T1000 (cell line): Measurements from ENCODE around the gene GLRA2.

Experiments
- DNase-seq: peaks from one replicate; lab custom pipeline; 2025; ENCODE audit warnings: mixed read lengths; lab: John Stamatoyannopoulos, UW

The GLRA2 gene

GRCh38 chrX:14529290-14529989, at the start of gene GLRA2:
Gene GLRA2 (plus strand): TSS chrX:14529536. CDS start chrX:14530058, 522 bp downstream.
- DNase-seq: no peak

DNA sequence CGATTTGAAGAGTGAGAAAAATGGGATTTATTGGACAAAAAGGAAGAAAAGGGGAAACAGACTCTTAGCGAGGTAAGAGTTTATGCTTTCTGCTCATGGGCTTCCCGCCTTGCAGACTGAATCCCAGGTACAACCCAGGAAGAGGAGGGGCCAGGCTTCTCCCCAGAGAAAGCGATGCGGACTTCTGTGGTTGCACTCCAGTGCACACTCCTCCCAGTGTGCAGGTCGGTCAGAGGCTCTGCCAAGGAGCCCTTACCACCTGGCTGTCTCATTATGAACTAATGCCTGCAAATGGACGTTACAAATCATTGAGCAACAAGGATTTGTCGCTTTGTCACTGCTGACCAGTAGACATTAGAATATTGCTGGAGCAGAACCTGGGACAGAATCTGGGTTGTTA, 39.9 kb upstream of the GLRA2 start:
- no peak for DNase-seq

- no peak for DNase-seq
These were observed 37.6 kb upstream of the GLRA2 start for GRCh38 chrX:14491689-14492088.

DNA sequence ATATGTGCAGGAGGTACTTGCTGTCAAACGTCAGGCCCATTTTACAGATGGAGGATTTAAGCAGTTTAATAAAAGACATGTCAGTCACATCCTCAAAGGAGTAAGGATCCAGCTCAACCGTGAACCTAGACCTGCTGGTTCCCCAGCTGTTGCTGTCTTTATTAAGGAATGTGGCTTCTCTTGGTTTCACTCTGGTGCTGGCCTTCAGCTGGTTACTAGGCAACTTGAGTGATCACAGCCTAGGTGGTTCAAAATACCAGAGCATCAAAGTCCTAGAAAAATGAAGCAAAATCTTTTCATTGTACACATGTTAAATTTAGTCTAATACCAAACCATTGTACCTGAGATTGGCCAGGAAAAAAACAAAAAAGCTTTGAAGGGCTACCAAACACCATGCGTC, 32.7 kb upstream of the GLRA2 start:
- no peak for DNase-seq

- DNase-seq: no peak
These were observed 32.1 kb upstream of the GLRA2 start for GRCh38 chrX:14497184-14497666.

- DNase-seq: no peak
These were observed 28.0 kb upstream of the GLRA2 start for GRCh38 chrX:14501327-14501726.

- no peak for DNase-seq
These were observed 24.3 kb upstream of the GLRA2 start for GRCh38 chrX:14504960-14505538.

- DNase-seq: no peak
These were observed 23.7 kb upstream of the GLRA2 start for GRCh38 chrX:14505648-14506047.

DNA sequence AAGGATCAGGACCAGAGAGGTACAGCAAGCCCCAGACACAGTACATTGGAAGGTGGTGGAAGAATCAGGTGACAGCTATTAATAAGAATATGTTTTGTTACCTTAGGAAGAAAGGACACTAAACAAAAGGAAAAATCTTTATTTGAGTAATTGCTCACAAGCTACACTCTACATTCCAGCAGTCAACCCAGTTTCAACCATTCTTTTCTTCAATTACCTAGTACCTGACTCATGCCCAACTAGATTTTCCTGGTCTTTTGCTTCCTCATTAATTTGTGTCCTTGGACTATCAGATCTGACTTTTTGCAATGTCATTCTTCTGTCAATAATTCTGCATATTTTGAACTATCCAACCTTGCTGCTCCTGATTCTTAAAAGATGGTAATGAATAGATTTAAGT, 22.5 kb upstream of the GLRA2 start:
- no peak for DNase-seq

- no peak for DNase-seq
These were observed 21.2 kb upstream of the GLRA2 start for GRCh38 chrX:14508025-14508690.

DNA sequence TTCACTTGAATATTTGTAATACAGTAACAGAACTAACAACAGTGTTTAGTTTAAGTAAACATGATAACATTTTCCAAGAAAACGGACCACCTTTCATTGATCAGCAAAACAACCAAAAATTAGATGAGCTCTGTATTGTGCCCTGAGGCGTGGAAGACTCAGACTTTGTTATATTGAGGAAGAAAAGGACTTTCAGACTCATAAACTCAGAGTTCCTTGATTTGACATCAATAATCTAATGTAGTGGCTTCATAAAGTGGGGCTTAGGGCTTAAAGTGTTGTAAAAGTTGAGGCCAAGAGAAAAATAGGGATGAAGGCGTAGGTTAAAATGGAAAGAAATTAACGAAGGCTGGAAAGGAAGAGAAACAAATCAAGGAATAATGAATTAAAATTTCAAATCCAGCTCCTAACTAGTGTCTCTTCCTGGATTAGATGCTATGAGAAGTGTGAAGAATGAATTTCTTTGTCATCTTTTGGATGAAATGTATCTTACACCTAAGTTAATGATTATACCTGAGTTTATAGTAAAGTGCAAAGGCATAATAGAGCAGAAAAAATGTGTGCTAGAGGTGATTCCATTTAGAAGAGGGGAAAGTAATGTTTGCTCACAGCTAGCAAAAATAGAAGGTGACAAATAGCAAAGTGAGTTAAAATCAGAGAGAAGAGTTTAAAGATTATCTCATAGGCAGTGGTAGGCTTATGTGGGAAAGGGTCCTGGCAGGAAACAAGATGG, 19.8 kb upstream of the GLRA2 start:
- no peak for DNase-seq

DNA sequence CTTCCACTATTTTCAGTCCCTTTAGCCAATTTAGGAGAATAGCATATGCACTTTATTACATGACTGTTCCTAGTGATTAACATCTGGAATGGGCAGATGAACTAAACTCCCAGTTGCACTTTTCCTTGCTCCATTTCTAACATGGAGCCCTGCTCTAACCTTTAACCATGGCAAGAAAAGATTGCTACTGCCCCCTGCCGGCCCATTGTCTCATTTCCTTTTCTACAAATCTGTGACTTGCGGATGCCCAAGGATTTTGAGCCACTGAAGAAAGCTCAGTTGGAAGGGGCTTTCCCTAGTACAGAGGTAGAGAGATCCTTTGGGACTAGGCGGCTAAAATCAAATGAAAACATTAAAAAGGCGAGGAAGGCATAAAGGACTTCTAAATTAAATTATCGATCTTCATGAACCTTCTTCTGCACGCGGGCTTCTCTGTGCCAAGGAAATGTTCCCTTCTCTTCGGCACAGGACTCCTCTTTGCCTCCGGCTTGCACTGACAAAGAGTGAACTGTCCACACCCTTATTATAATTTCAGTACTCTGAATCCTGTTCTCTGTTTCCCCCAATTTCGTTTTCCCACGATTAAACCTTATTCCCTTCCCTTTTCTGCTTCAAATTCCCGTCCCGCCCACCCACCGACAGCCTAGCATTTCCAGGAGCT, 577 bp upstream of the GLRA2 start:
- DNase-seq: peak; percentile 27

DNA sequence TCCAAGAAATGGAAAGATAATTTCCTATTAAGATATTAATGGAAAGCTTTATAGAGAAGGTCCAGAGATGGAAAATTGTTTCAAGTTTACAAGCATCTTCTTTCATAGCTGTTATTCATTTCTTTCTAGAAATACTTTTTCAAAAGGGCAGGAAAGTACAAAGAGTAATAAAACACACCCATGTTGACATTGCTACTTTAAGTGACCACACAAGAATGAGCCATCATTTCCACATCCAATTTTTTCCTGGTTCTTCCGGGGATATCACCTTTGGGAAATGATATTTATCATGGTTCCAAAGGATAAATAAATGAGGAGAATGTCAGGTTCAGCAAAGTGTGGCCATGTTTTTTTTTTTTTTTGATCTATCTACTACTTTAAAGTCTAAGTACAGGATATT, 4.5 kb downstream of the GLRA2 start:
- no peak for DNase-seq

DNA sequence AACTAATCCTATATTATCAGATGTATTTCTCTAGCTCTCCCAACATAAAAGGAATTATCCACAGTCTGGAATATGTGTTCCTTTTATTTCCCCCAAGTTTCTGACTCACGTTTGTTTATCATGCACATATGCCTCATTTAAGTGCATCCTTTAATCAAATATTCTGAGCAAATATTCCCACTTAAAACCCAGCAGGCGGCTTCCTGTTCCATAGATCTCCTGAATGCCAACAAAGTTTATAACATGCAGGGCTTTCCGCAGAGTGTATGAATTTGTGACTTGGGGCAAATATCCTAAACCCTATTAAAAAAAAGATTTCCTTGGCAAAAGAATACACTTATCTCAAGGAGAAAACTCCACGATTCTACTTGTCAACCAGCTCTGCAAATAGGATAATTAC, 16.9 kb downstream of the GLRA2 start:
- DNase-seq: no peak

- DNase-seq: no peak
These were observed 24.9 kb downstream of the GLRA2 start for GRCh38 chrX:14554131-14554715.

- no peak for DNase-seq
These were observed 34.7 kb downstream of the GLRA2 start for GRCh38 chrX:14564058-14564457.

GRCh38 chrX:14573161-14573560, 43.8 kb downstream of the GLRA2 start:
- no peak for DNase-seq

DNA sequence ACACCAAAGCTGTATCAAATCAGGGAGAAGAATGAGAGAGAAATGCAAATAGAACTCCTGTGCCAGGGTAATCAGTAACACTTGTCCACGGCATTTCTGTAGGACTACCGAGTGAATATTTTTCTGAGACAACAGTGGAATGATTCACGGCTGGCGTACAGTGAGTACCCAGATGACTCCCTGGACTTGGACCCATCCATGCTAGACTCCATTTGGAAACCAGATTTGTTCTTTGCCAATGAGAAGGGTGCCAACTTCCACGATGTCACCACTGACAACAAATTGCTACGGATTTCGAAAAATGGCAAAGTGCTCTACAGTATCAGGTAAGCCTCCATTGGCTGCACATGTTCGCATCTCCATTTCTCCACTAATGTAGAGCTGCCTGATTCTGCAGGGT, 51.7 kb downstream of the GLRA2 start:
- DNase-seq: no peak

DNA sequence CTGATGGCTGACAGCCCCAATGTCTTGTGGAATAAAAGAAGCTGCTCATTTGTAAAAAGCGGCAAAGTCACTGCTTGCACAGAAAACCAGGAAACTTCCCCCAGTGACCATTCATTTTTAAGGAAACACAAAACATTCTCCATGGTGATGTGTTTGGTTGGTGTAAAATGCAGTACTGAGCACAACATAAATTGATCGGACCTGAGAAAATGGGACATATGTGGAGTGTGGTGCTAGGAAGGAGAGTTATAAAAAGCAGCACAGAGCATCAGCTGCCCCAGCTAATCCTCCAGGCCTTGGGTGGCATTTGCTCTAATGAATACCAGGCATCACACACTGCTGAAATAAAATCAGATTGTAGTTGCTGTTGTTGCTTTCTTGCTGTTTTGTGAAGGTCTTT, 55.2 kb downstream of the GLRA2 start:
- DNase-seq: no peak

DNA sequence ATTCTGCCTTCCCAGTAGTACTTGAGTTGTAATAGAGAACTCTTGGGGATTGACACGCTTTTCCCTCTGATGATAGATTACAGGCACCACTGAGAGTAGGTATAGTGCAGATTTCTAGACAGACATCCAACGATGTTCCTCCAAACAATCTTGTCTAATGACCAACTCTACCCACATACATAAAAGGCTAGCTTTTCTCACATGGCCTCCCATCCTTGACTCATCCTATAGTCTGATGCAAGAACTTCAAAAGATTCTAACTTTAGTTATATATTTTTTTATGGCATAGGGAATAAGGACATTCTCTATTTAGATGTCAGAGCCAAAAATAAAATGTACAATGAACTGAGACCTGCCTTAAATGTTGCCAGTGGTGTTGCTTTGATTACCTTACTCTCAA, 60.9 kb downstream of the GLRA2 start:
- DNase-seq: no peak

GRCh38 chrX:14590693-14591424, 61.5 kb downstream of the GLRA2 start:
- no peak for DNase-seq
